HepG2 (cell line): ENCODE data around the gene EEPD1. TPM values are rescaled to one million over a fixed set of nuclear protein-coding genes. Genes with fewer than 3 reads are reported as not detected.

Experiments used
- CBX1 ChIP-seq: IDR thresholded peaks from one replicate; pipeline ENCODE4 v1.6.1; 2016; ENCODE audit warnings: antibody characterized with exemption, low read depth
- HOXA5 ChIP-seq: sonication (generic); formaldehyde crosslinking; IDR thresholded peaks from 2 replicates; pipeline ENCODE4 v1.4.0; 2020; ENCODE audit warnings: missing genetic modification reagents
- KDM6A ChIP-seq: IDR thresholded peaks from 2 replicates; pipeline ENCODE4 v1.6.1; 2016; ENCODE audit warnings: low read depth
- KLF6 ChIP-seq: IDR thresholded peaks from 2 replicates; pipeline ENCODE4 v1.8.0; 2016; ENCODE audit warnings: missing biosample characterization, missing genetic modification reagents
- NFRKB ChIP-seq: fragments of 450-650 bp; IDR thresholded peaks from 2 replicates; pipeline ENCODE4 v1.6.1; 2017
- SNAPC4 ChIP-seq: sonication (generic); formaldehyde crosslinking; IDR thresholded peaks from 2 replicates; pipeline ENCODE4 v1.4.0; 2020; ENCODE audit warnings: mild to moderate bottlenecking, missing genetic modification reagents
- SNRNP70 ChIP-seq: fragments of 200-400 bp; formaldehyde crosslinking; IDR thresholded peaks from 2 replicates; pipeline ENCODE4 v1.6.1; 2017; ENCODE audit warnings: mild to moderate bottlenecking, low read depth, low read length, moderate library complexity
- TARDBP ChIP-seq: sonication (generic); formaldehyde crosslinking; IDR thresholded peaks from 2 replicates; pipeline ENCODE4 v1.8.0; 2022; ENCODE audit warnings: mild to moderate bottlenecking, missing genetic modification reagents
- TCF12 ChIP-seq, 2 experiments: fragments of 450-650 bp in 1 of 2; sonication (generic) in 1 of 2; formaldehyde crosslinking in 1 of 2; IDR thresholded peaks; 2 replicates each; pipeline versions ENCODE4 v1.6.1 to v1.8.0; 2017 to 2022; ENCODE audit warnings: antibody characterized with exemption in 1 of 2, mild to moderate bottlenecking in 1 of 2, missing genetic modification reagents in 1 of 2, moderate library complexity in 1 of 2
- ZNF280D ChIP-seq: sonication (generic); formaldehyde crosslinking; IDR thresholded peaks from 2 replicates; pipeline ENCODE4 v1.5.1; 2020; ENCODE audit warnings: mild to moderate bottlenecking, missing genetic modification reagents
- ZNF510 ChIP-seq: sonication (generic); formaldehyde crosslinking; IDR thresholded peaks from 2 replicates; pipeline ENCODE4 v1.4.0; 2020; ENCODE audit warnings: low read depth, mild to moderate bottlenecking, missing genetic modification reagents
- ZNF660 ChIP-seq: sonication (generic); formaldehyde crosslinking; IDR thresholded peaks from 2 replicates; pipeline ENCODE4 v1.5.1; 2020; ENCODE audit warnings: mild to moderate bottlenecking, low read depth, missing genetic modification reagents, borderline replicate concordance
- polyA plus RNA-seq, 8 experiments: library from polyadenylated mRNA; depleted of rRNA in 3 of 8; stranded (reverse) in 7 of 8; unstranded in 1 of 8; fragments of >200 nt; fragmentation: Illumina TruSeq in 4 of 8; extraction: Trizol in 4 of 8; gene quantifications; 2 replicates each; pipeline versions ENCODE4 v1.2.1 to v1.2.3, GENCODE V29; 2011 to 2016; ENCODE audit warnings: low read depth in 4 of 8, missing spikeins in 1 of 8, mixed read lengths in 1 of 8; ENCODE audit not compliant: insufficient read depth in 1 of 8
- total RNA-seq, 5 experiments: library from RNA; depleted of rRNA; stranded (reverse); fragments of >200 nt; fragmentation: Illumina TruSeq; extraction: Trizol; gene quantifications; 2 replicates each; pipeline ENCODE4 v1.2.3, GENCODE V29; 2016; ENCODE audit warnings: low read depth in 1 of 5
- TF ChIP-seq, protein P1 (sequence below): IDR thresholded peaks from 2 replicates; pipeline ENCODE4 v1.4.0; 2020; ENCODE audit warnings: mild to moderate bottlenecking, missing genetic modification reagents
- TF ChIP-seq, protein P2 (sequence below): sonication (generic); formaldehyde crosslinking; IDR thresholded peaks from 2 replicates; pipeline ENCODE4 v1.4.0; 2020; ENCODE audit warnings: mild to moderate bottlenecking, missing genetic modification reagents
- TF ChIP-seq, protein P3 (sequence below): sonication (generic); formaldehyde crosslinking; IDR thresholded peaks from 2 replicates; pipeline ENCODE4 v1.4.0; 2020; ENCODE audit warnings: missing genetic modification reagents, low read depth, mild to moderate bottlenecking, borderline replicate concordance

EEPD1 gene
- total and polyA plus RNA-seq, 2 of the 13 experiments (the other 11 are each of a cell fraction or from before 2014, with no cell fraction given): 10.1 to 16.4 TPM

DNA sequence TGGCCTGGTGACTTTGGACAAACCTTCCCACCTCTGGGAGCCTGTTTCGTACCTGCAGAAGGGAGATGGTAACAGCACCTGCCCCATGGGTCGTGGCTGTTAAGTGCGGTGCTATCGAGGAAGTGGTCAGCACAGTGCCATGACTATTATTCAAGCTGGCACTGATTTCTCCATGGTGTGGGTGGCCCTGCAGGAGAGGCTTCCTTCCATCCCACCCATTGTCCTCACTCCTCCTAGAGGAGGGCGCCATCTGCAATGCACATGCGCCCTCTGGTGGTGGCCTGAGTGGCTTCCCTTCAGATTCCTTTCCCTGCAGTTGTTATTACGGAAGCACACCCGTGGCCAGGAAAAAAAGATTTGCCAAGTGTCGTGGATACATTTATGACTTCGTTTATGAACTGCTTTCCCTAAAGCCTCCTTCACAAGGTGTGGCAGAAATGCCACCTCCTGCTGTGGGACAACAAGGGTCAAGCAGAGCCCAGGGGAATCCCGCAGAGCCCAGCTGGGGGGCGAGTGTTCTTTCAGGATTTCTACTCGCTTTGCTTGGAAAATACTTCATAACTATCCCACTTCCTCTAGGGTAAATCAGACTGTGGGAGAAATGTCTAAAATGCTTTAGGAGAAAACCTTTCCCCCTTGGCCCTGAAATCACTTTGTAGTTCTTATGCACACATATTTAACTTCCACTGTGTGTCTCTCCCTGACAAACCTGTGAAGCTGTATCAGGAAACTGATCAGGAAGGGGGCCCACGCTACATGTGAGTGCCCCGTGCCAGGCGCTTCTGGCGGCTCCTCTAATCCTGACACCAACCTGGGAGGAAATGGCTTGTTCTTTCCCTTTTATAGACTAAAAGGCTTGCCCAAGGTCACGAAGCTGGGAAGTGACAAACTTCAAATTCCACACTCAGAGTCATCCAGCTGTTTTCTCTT lies 138.6 kb downstream of the EEPD1 start (continued):
- TF ChIP-seq SNAPC4 (CRISPR knock-in tag): no peak
- no peak for TF ChIP-seq ZNF280D (CRISPR knock-in tag)
- no peak; the same call in 1 of the 2 replicates for TF ChIP-seq TARDBP (CRISPR knock-in tag)
- TF ChIP-seq CBX1: no peak
- TF ChIP-seq KLF6 (CRISPR knock-in tag): no peak
- TF ChIP-seq, protein P1, sequence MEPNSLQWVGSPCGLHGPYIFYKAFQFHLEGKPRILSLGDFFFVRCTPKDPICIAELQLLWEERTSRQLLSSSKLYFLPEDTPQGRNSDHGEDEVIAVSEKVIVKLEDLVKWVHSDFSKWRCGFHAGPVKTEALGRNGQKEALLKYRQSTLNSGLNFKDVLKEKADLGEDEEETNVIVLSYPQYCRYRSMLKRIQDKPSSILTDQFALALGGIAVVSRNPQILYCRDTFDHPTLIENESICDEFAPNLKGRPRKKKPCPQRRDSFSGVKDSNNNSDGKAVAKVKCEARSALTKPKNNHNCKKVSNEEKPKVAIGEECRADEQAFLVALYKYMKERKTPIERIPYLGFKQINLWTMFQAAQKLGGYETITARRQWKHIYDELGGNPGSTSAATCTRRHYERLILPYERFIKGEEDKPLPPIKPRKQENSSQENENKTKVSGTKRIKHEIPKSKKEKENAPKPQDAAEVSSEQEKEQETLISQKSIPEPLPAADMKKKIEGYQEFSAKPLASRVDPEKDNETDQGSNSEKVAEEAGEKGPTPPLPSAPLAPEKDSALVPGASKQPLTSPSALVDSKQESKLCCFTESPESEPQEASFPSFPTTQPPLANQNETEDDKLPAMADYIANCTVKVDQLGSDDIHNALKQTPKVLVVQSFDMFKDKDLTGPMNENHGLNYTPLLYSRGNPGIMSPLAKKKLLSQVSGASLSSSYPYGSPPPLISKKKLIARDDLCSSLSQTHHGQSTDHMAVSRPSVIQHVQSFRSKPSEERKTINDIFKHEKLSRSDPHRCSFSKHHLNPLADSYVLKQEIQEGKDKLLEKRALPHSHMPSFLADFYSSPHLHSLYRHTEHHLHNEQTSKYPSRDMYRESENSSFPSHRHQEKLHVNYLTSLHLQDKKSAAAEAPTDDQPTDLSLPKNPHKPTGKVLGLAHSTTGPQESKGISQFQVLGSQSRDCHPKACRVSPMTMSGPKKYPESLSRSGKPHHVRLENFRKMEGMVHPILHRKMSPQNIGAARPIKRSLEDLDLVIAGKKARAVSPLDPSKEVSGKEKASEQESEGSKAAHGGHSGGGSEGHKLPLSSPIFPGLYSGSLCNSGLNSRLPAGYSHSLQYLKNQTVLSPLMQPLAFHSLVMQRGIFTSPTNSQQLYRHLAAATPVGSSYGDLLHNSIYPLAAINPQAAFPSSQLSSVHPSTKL: peak; percentile 81
- TF ChIP-seq HOXA5 (CRISPR knock-in tag): no peak
- no peak for TF ChIP-seq NFRKB
- TF ChIP-seq SNRNP70: no peak
- TF ChIP-seq TCF12 (IDR thresholded peaks at IDR 0.05): no peak
- no peak for TF ChIP-seq TCF12 (CRISPR knock-in tag; IDR thresholded peaks at IDR 0.05)
- TF ChIP-seq ZNF660 (CRISPR knock-in tag): no peak
- no peak for TF ChIP-seq ZNF510 (CRISPR knock-in tag)
- TF ChIP-seq, protein P2, sequence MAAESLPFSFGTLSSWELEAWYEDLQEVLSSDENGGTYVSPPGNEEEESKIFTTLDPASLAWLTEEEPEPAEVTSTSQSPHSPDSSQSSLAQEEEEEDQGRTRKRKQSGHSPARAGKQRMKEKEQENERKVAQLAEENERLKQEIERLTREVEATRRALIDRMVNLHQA: no peak
- TF ChIP-seq KDM6A (CRISPR knock-in tag): no peak
- TF ChIP-seq, protein P3, sequence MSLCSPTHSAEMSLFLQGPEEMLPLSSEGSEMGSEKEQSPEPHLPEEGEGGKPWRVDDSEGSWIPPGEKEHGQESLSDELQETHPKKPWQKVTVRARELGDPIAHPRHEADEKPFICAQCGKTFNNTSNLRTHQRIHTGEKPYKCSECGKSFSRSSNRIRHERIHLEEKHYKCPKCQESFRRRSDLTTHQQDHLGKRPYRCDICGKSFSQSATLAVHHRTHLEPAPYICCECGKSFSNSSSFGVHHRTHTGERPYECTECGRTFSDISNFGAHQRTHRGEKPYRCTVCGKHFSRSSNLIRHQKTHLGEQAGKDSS (CRISPR knock-in tag): 0 out of 2 replicates have a peak, but pooled peaks have one; percentile 74
